HG02870 (cell line): ENCODE measurements around the gene PPFIBP1.
A peak's percentile ranks its signal among the peaks of the same experiment; 100 is the strongest.
"Not testable (repeated sequence)": the region's sequence is repeated elsewhere in the genome, so short reads cannot be mapped to it uniquely, and the experiment has no call there.

ENCODE experiments used
- ATAC-seq: cut with Tn5 transposase; IDR thresholded peaks from one replicate; pipeline ENCODE4 v1.9.1; 2021; ENCODE audit warnings: mild to moderate bottlenecking, moderate library complexity; ENCODE audit not compliant: unreplicated experiment

PPFIBP1 gene

GRCh38 chr12:27561535-27562350 is 37.7 kb downstream of the PPFIBP1 start:
- no peak for ATAC-seq

DNA sequence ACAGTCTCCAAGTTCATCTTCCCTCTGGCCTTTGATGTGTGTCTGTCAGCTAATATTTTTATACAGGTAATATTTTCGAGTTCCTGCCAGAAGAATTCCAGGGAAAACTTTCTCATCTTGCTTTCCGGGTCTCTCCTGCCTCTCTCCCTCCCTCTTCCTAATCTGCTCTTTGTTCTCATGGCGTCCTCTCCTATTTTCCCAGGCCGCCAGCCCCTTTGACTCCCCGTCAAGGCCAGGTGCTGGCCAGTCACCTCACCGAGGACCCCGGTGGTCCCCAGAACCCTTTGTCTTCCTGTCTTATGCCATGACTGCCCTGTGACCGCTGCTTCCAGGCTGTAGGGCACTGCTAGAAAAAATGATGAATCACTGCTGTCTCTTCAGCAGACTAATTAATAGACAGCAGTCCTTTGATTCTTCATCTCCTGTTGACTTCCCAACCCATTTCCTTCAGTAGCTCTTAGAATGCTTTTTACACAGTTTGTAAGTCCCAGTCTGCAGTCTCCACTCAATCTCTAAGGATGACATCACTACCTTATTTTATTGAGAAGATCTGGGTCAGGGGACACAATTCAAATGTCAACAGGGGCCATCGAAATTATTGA is 40.7 kb downstream of the PPFIBP1 start:
- ATAC-seq = no peak

GRCh38 chr12:27566159-27566558 is 42.2 kb downstream of the PPFIBP1 start:
- ATAC-seq = no peak

GRCh38 chr12:27566626-27567025 is 42.6 kb downstream of the PPFIBP1 start:
- ATAC-seq = no peak

GRCh38 chr12:27571463-27571862 is 47.5 kb downstream of the PPFIBP1 start:
- no peak for ATAC-seq

GRCh38 chr12:27572486-27573255 is 48.7 kb downstream of the PPFIBP1 start:
- ATAC-seq = no peak

GRCh38 chr12:27573972-27574371 is 50.0 kb downstream of the PPFIBP1 start:
- ATAC-seq = no peak

- no peak for ATAC-seq
Measured at GRCh38 chr12:27575090-27575761, 51.2 kb downstream of the PPFIBP1 start.

DNA sequence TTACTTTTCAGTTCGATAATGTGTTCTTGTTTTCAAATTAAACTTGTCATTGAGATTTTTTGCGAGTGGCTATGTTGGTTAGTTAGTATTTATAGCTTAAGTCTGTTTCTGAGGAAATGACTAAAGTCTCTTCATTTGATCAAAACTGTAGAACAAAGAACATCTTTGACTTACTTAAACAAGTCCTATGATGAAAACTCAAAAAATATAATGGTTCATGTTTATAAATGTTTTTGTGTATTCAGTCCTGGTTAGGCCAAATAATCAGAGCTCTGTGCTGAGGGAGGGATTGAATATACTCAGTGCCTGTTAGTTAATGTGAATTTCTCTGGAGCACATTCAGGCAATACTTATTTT is 51.7 kb downstream of the PPFIBP1 start:
- ATAC-seq = no peak

DNA sequence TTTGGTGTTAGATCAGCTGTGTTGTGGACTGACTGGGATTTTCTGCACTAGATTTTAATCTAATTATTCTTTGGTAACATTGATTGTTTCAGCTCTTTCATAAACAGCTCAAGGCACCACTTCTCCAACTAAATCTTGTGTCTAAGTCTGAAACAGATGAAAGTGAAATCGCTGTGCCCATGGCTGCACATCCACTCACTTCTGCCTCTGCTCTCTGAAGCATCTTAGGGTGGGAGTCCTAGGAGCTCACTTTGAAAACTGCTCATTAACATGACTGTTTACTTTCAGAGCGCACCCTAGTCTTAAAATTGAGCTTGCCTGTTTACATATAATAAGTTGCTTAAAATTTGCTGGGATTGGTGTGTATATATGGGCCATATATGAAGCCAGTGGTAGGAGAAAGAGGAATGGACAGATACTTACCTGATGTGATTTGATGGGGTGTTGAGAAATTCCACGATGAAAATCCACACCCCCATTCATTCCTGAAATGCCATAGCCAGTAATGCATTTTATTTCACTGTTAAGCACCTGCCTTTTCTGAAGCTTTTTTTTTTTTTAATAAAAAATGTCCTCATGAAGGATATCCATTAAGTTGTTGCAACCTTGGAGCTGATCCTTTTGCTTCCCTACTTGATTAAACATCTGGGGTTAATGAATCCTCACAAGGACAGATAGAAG is 52.8 kb downstream of the PPFIBP1 start:
- ATAC-seq = peak; percentile 42

GRCh38 chr12:27577688-27578087 is 53.7 kb downstream of the PPFIBP1 start:
- ATAC-seq = no peak

DNA sequence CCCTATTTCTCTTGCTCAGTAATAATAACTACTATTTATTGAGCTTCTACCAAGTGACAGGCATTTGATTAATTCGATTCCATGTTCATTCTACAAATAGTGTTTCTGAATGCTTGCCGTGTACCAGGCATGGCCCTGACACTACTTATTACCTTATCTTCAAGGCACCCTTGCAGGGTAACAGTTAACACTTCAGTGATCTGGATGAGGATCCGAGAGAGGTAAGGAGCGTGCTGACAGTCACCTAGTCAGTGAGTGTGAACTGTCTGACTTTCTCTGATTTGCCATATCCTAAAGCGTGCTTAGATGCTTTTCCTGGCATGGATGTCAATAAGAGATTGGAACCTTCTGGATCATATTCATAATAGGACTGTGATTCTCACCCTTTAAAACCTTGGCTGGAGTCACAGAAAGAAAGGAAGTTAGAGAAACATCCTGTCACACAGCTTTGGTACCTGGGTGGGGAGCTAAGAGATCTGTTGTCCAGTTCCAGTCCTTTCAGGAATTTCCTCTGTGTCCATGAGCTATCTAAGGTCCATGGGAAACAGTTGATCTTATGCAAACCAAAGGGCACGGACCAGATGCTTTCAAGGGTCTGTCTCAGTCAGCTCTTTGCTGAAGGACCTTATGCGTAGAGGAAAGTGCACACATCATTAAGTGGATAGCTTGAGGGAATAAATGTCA is 54.8 kb downstream of the PPFIBP1 start:
- no peak for ATAC-seq

DNA sequence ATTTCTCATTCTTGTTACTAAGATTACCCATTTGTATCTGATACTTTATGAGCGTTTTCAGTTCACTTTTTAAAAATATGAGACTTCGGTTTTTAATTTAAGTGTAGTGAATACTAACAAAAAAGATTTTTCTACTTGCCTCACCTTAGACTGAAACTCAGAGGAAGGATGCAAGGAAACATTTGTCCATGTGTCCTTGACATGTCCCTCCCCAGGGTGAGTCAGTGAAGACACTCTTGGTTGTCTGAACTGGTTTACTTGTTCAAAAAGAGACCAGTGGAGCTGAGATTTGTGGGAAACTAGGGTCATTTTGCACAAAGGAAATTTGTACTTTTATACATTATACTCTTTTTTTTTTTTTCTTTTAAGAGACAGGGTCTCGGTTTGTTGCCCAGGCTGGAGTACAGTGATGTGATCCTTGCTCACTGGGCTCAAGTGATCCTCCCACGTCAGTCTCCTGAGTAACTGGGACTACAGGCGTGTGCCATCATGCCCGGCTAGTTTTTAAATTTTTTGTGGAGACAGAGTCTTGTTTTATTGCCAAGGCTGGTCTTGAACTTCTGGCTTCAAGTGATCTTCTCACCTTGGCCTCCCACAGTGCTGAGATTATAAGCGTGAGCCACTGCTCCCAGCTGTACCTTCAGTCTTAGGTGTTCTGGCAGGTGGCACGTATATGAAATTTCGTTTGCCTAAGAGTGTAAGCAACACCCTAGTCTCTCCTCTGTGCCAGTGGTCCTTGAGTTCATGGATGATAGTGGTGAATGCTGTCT is 56.7 kb downstream of the PPFIBP1 start:
- ATAC-seq = no peak

DNA sequence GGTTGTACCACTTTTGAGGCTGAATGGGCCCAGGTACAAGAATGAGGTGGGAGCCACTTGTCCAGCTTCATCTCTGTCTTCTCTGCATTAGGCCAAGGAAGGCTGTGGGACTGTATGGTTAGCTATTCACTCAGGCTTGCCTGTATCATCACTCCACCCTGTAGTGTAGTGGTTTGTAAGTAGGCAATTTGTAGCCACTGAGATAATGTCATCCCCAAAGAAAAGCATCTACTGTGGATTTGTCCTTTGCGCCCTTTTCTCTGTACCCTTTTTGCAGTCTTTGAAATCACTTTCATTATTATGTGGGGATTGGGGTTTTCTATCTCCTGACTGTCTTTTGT is 57.3 kb downstream of the PPFIBP1 start:
- ATAC-seq = not testable (repeated sequence)

DNA sequence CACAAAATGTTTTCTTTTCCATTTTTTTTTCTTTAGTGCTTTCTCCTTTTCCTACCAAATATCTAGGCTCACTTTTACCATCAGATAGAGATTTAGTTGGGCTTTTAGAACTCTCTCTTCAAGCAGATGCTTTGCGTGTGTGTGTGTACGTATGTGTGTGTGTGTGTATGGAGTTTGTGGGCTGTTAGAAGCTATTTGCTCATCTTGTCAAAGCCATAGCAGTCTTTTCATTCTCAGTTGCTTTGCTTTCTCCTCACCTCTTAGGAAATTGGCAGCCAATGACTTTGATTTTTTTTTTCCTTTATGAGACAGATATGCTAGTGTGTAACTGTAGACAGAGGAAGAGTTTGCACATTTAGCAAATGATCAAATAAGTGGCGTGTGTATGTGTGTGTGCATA is 57.8 kb downstream of the PPFIBP1 start:
- not testable (repeated sequence) for ATAC-seq

DNA sequence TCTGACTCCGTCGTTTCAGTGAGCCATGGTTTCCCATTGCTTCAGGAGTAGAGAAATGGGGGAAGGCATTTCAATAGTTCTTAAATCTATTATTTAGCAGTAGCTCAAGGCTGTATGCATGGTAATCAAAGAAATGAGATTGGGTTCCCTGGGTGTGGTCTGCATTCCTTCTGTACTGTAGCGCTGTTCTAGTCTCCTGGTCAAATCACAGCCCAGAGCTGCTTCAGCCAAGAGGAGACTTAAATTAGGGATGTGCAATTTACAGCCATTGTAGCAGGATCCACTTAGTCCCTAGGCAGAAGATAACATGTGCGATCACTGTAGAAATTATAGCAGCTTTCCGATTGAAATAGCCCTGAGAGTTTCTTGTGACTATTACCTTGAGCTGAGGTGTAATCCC is 58.4 kb downstream of the PPFIBP1 start:
- ATAC-seq = not testable (repeated sequence)

DNA sequence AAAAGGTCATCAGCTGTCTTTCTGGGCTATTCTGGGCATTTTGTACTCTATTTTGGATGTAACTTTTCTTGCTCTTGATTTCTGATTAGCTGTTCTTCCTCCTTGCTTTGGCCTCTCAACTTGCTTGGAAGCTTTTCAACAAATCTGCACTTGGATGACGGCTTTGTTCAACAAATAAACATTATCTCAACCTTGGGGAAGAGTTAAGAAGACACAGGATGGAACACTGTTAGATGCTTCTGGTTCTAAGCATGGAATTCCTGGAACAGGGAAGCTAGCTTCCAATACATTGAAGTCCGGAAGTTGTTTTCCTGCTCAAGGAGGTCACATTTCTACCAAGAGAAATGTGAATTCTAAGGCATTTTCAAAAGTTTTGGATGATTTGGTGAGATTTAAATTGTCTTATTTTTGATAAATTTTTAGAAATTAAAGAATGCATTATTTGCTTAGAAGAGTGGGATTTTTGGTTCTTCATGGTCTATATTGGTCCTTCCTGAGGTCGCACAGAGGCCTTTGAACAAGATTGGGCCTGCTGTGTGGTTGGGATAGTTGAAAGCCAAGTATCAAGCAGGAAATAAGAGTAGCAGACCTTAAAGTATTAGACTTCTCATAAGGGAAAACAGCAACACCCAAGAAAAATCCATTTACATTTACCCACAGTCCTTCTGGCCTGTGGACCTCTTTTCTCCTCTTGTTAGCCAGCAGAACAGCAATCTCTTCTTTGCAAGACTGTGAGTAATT is 59.2 kb downstream of the PPFIBP1 start:
- no peak for ATAC-seq

DNA sequence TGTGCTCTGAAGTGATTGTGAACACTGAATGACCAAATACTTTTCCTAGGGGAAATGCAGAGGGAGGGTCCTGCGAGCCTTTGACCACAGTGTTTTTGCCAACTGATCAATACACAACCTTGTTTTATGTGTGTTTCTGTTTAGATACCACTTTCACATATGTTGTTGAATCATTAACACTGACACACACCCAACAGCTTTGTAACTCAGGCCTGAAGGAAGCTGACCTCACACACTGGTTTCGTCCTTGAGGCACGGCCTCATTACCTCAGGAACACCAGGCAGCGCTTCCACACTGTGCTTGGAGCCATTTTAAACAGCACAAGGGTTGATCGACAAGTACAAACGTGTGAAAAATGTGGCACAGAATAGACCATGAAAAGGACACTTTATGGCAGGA is 60.0 kb downstream of the PPFIBP1 start:
- ATAC-seq = no peak

- no peak for ATAC-seq
Measured at GRCh38 chr12:27585739-27586265, 61.8 kb downstream of the PPFIBP1 start.
